A549 (cell line): Measurements from ENCODE around the gene SGCE.

Experiments used
- CEBPB ChIP-seq, 2 experiments: fragments of >200 bp in 1 of 2; sonication (Bioruptor Twin) in 1 of 2; formaldehyde crosslinking in 1 of 2; IDR thresholded peaks; 2 replicates each; pipeline ENCODE4 v1.6.1; 2012 to 2016
- CHD2 ChIP-seq: fragments of 150-350 bp; IDR thresholded peaks from 2 replicates; pipeline ENCODE4 v1.6.1; 2014; ENCODE audit warnings: low read length; ENCODE audit not compliant: partially characterized antibody
- CHD4 ChIP-seq: fragments of 200-600 bp; sonication (generic); IDR thresholded peaks from 2 replicates; pipeline ENCODE4 v1.6.1; 2016; ENCODE audit warnings: antibody characterized with exemption, mild to moderate bottlenecking, borderline replicate concordance
- JUN ChIP-seq, 2 experiments: fragments of >200 bp; sonication (Bioruptor Twin); formaldehyde crosslinking; IDR thresholded peaks; 2 replicates in 1 of 2; 3 replicates in 1 of 2; pipeline ENCODE4 v1.6.1; 2016 to 2017
- NPAS2 ChIP-seq: fragments of 250-450 bp; sonication (Bioruptor Pico); IDR thresholded peaks from 2 replicates; pipeline ENCODE4 v1.8.0; 2022; ENCODE audit warnings: mild to moderate bottlenecking, moderate library complexity, borderline replicate concordance
- POLR2A ChIP-seq: IDR thresholded peaks from 2 replicates; pipeline ENCODE4 v1.6.1; 2012; ENCODE audit warnings: mild to moderate bottlenecking, low read length
- SMC3 ChIP-seq: fragments of >200 bp; sonication (Bioruptor Twin); formaldehyde crosslinking; IDR thresholded peaks from 3 replicates; pipeline ENCODE4 v1.6.1; 2018; ENCODE audit warnings: inconsistent platforms
- ZFP36 ChIP-seq: fragments of 450-650 bp; IDR thresholded peaks from 2 replicates; pipeline ENCODE4 v1.6.1; 2014; ENCODE audit warnings: borderline replicate concordance; ENCODE audit not compliant: partially characterized antibody
- ZSCAN20 ChIP-seq: fragments of 250-450 bp; sonication (Bioruptor Pico); IDR thresholded peaks from 2 replicates; pipeline ENCODE4 v1.8.0; 2022; ENCODE audit warnings: mild to moderate bottlenecking, moderate library complexity
- TF ChIP-seq, protein P1 (sequence below): fragments of >200 bp; sonication (Bioruptor Twin); formaldehyde crosslinking; IDR thresholded peaks from 3 replicates; pipeline ENCODE4 v1.5.1; 2016
- TF ChIP-seq, protein P2 (sequence below): IDR thresholded peaks from 2 replicates; pipeline ENCODE4 v1.6.1; 2012
- TF ChIP-seq, protein P3 (sequence below): IDR thresholded peaks from 2 replicates; pipeline ENCODE4 v1.6.1; 2012

DNA sequence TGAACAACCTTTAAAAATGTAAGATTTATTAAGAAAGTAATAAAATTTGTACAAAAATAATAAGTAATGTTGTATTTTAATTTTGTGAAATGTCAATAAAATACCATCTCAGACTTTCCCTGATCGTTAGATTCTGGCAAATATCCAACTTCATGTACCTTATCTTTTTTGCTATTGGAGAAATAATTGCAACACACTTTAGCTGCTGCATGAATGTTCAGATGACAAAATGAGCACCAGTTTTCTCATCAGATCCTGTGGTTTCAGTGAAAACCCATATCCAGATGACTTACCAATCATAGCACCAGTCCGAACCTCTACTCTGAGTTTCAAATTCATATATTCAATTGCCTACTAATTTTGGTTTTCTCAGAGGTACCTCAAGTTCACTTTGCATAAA lies 76.5 kb downstream of the SGCE start:
- no peak for TF ChIP-seq POLR2A
- TF ChIP-seq CHD4: no peak
- no peak for TF ChIP-seq SMC3
- no peak for TF ChIP-seq ZSCAN20 (CRISPR knock-in tag)
- TF ChIP-seq, protein P1, sequence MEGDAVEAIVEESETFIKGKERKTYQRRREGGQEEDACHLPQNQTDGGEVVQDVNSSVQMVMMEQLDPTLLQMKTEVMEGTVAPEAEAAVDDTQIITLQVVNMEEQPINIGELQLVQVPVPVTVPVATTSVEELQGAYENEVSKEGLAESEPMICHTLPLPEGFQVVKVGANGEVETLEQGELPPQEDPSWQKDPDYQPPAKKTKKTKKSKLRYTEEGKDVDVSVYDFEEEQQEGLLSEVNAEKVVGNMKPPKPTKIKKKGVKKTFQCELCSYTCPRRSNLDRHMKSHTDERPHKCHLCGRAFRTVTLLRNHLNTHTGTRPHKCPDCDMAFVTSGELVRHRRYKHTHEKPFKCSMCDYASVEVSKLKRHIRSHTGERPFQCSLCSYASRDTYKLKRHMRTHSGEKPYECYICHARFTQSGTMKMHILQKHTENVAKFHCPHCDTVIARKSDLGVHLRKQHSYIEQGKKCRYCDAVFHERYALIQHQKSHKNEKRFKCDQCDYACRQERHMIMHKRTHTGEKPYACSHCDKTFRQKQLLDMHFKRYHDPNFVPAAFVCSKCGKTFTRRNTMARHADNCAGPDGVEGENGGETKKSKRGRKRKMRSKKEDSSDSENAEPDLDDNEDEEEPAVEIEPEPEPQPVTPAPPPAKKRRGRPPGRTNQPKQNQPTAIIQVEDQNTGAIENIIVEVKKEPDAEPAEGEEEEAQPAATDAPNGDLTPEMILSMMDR: no peak
- TF ChIP-seq, protein P2, sequence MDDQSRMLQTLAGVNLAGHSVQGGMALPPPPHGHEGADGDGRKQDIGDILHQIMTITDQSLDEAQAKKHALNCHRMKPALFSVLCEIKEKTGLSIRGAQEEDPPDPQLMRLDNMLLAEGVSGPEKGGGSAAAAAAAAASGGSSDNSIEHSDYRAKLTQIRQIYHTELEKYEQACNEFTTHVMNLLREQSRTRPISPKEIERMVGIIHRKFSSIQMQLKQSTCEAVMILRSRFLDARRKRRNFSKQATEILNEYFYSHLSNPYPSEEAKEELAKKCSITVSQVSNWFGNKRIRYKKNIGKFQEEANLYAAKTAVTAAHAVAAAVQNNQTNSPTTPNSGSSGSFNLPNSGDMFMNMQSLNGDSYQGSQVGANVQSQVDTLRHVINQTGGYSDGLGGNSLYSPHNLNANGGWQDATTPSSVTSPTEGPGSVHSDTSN: no peak
- TF ChIP-seq, protein P3, sequence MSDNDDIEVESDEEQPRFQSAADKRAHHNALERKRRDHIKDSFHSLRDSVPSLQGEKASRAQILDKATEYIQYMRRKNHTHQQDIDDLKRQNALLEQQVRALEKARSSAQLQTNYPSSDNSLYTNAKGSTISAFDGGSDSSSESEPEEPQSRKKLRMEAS: no peak
- TF ChIP-seq CHD2: no peak
- no peak for TF ChIP-seq ZFP36
- TF ChIP-seq NPAS2 (CRISPR knock-in tag): no peak
- no peak for TF ChIP-seq CEBPB (IDR thresholded peaks at IDR 0.05)
- TF ChIP-seq JUN (IDR thresholded peaks at IDR 0.05): no peak
